GM12878 (cell line): Measurements from ENCODE around the gene VMAC. TPM values are rescaled to one million over a fixed set of nuclear protein-coding genes. Genes with fewer than 3 reads are reported as not detected.

Experiments used
- ATAC-seq: fragments of 200-7000 bp; cut with Tn5 transposase; 3 replicates; pipeline ENCODE4 v1.9.1; 2020; ENCODE audit warnings: mild to moderate bottlenecking, moderate library complexity
- BruUV-seq: library from RNA; stranded (reverse); fragments of 400-500 nt; replicated peaks from 2 replicates; lab custom pipeline; 2021; lab: Mats Ljungman, UMichigan
- CTCF ChIA-PET: fragments of 300-600 bp; sonication (Branson Sonifier 250); formaldehyde crosslinking; extraction: SDS; loops from one replicate; lab custom pipeline; 2021; ENCODE audit warnings: inconsistent platforms; lab: Yijun Ruan, JAX
- POLR2A ChIA-PET: fragments of 350-600 bp; formaldehyde crosslinking; extraction: SDS; loops from one replicate; lab custom pipeline; 2021; ENCODE audit warnings: inconsistent platforms; lab: Charles Lee
- RAD21 ChIA-PET: fragments of 300-600 bp; sonication (Branson Sonifier 250); formaldehyde crosslinking; loops from one replicate; lab custom pipeline; 2023; ENCODE audit warnings: antibody characterized with exemption; ENCODE audit not compliant: unreplicated experiment; lab: Charles Lee
- SMC1A ChIA-PET: fragments of 300-600 bp; sonication (Branson Sonifier 250); formaldehyde crosslinking; loops from one replicate; lab custom pipeline; 2023; ENCODE audit not compliant: unreplicated experiment, uncharacterized antibody; lab: Charles Lee
- DNase-seq: peaks from one replicate; pipeline ENCODE4 v3.0.0-alpha.2; 2011; ENCODE audit warnings: low read depth, low spot score
- FAIRE-seq: peaks from 3 replicates; lab custom pipeline; 2011; peaks lifted over from hg19 to GRCh38; lab: Jason Lieb, UNC
- H2AFZ ChIP-seq: 2 replicates; pipeline ENCODE4 v1.6.0; 2011; ENCODE audit warnings: low read depth, low read length, control low read depth; ENCODE audit not compliant: control insufficient read depth
- H3K27ac ChIP-seq: 2 replicates; pipeline ENCODE4 v1.5.1; 2011; ENCODE audit warnings: control low read depth; ENCODE audit not compliant: control insufficient read depth, insufficient read depth
- H3K27me3 ChIP-seq, 2 experiments: replicated peaks in 1 of 2; 2 replicates each; pipeline versions ENCODE4 v1.6.0 to v1.6.1; 2011; ENCODE audit warnings: low read length in 1 of 2; ENCODE audit not compliant: control insufficient read depth in 2 of 2, insufficient read depth in 2 of 2
- H3K36me3 ChIP-seq, 2 experiments: 2 replicates each; pipeline ENCODE4 v1.5.1; 2011; ENCODE audit warnings: low read length in 1 of 2; ENCODE audit not compliant: control insufficient read depth in 2 of 2, insufficient read depth in 2 of 2
- H3K4me1 ChIP-seq: 2 replicates; pipeline ENCODE4 v1.6.1; 2011; ENCODE audit warnings: mild to moderate bottlenecking, low read length, moderate library complexity, mixed read lengths; ENCODE audit not compliant: control insufficient read depth, insufficient read depth
- H3K4me2 ChIP-seq: 2 replicates; pipeline ENCODE4 v1.6.0; 2011; ENCODE audit warnings: control low read depth; ENCODE audit not compliant: control insufficient read depth, insufficient read depth
- H3K4me3 ChIP-seq: fragments of 200-600 bp; sonication (generic); 2 replicates; pipeline ENCODE4 v1.5.1; 2016
- H3K79me2 ChIP-seq: 2 replicates; pipeline ENCODE4 v1.6.0; 2011; ENCODE audit warnings: low read length; ENCODE audit not compliant: control insufficient read depth, insufficient read depth
- H3K9ac ChIP-seq: 2 replicates; pipeline ENCODE4 v1.8.0; 2011; ENCODE audit warnings: low read length, control low read depth, mixed read lengths; ENCODE audit not compliant: control insufficient read depth, insufficient read depth
- H3K9me3 ChIP-seq: replicated peaks from 3 replicates; pipeline ENCODE4 v1.5.1; 2011; ENCODE audit warnings: mild to moderate bottlenecking, low read length; ENCODE audit not compliant: control insufficient read depth, insufficient read depth
- H4K20me1 ChIP-seq: 2 replicates; pipeline ENCODE4 v1.6.0; 2011; ENCODE audit not compliant: control insufficient read depth, insufficient read depth
- POLR2A ChIP-seq: IDR thresholded peaks from 2 replicates; pipeline ENCODE4 v1.6.1; 2011; ENCODE audit warnings: low read depth, mild to moderate bottlenecking, low read length
- ZSCAN29 ChIP-seq: fragments of 450-650 bp; IDR thresholded peaks from 2 replicates; pipeline ENCODE4 v1.6.1; 2017; ENCODE audit warnings: mild to moderate bottlenecking, moderate library complexity
- WGBS: methylation state at CpG from one replicate; pipeline ENCODE4 v1.1.6; 2016; ENCODE audit warnings: low lambda C conversion rate; ENCODE audit not compliant: insufficient replicate concordance, insufficient coverage; ENCODE audit errors: missing lambda C conversion rate; 5-methylcytosine and 5-hydroxymethylcytosine counted together
- in situ Hi-C: fragments of 300-500 bp; cut with MboI; formaldehyde crosslinking; loops from 9 replicates; pipeline ENCODE4 v1.14.3; 2018; ENCODE audit warnings: mixed read lengths
- intact Hi-C: fragments of 100-400 bp; cut with micrococcal nuclease; formaldehyde crosslinking; loops from one replicate; pipeline ENCODE4 v1.14.2; 2022; ENCODE audit not compliant: unreplicated experiment
- polyA plus RNA-seq, 11 experiments: library from polyadenylated mRNA; depleted of rRNA in 4 of 11; unstranded in 6 of 11; stranded (reverse) in 5 of 11; fragments of >200 nt; fragmentation: Nextera tagmentation in 4 of 11; fragmentation: Illumina TruSeq in 1 of 11; extraction: Ambion mirVana in 4 of 11; extraction: Trizol in 1 of 11; gene quantifications; 1 replicate in 1 of 11; 2 replicates in 10 of 11; pipeline versions ENCODE4 v1.2.1 to v1.2.3, GENCODE V29; 2011 to 2016; ENCODE audit warnings: inconsistent platforms in 2 of 11, missing spikeins in 2 of 11, low read depth in 1 of 11
- total RNA-seq, 4 experiments: library from RNA; depleted of rRNA in 3 of 4; stranded (reverse); fragments of >200 nt in 3 of 4; fragmentation: Illumina TruSeq in 1 of 4; extraction: Trizol in 1 of 4; gene quantifications; 2 replicates each; pipeline versions ENCODE4 v1.2.1 to v1.2.3, GENCODE V29; 2013 to 2021
- TF ChIP-seq, protein P1 (sequence below): fragments of 450-650 bp; formaldehyde crosslinking; IDR thresholded peaks from 2 replicates; pipeline ENCODE4 v1.4.0; 2020; ENCODE audit warnings: mild to moderate bottlenecking, moderate library complexity

VMAC gene
- total and polyA plus RNA-seq, 10 of the 15 experiments (the other 5 are each of a cell fraction or from before 2014, with no cell fraction given) = 0.18 to 6.8 (median 1.8) TPM

DNA sequence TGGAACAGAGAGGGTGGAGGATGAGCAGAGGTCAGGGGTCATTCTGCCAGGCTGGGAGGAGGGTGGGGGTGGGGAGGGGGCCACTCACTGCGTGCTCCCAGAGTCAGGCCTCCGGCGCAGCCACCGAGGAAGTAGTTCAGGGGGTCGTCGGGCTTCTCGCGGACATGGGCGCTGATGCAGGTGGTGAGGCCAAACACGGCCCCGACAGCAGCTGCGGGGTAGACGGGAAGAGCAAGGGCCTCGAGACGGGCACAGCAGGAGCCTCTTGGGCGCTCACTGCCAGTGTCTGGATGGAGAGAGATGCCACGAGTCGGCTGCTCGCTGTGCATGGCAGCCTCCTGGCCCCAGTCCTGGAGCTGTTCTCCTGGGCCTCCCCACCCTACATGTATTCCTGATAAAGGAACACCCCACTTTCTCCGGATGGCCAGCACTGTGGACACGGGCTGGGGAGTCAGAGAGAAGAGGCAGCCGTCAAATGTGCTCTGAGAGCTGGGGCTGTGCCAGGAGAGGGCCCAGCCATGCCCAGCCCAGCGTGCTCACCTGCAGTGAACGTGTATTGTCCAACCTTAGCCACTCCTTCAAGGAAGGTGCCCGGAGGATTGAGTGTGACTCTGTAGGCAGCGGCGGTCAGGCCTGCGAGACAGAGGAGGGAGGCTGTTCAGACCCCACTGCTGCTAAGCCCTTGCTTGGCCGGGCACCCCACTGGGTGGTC, 8.2 kb upstream of the VMAC start:
- peaks cover 16% of the 10 kb centered on the region for H3K79me2 ChIP-seq
- FAIRE-seq = no peak
- in situ Hi-C loops = no loop called here
- ATAC-seq = no peak
- no TSS peak for BruUV-seq
- no peak overlapping the region for H2AFZ ChIP-seq
- ChIA-PET SMC1A (no interaction called here), RAD21 (no interaction called here), CTCF (no interaction called here), POLR2A (no interaction called here)
- no peaks in the 10 kb centered on the region for H3K27me3 ChIP-seq
- H3K9me3 ChIP-seq = no peaks in the 10 kb centered on the region
- H3K9ac ChIP-seq = no peak overlapping the region
- H3K36me3 ChIP-seq = peaks cover 8 to 13% of the 10 kb centered on the region in 2 experiments; a peak in 3 of 4 replicates
- no peak overlapping the region for H3K4me2 ChIP-seq
- intact Hi-C loops = no loop called here
- TF ChIP-seq POLR2A = peak; percentile 26; the same call in 1 of the 2 replicates
- TF ChIP-seq, protein P1, sequence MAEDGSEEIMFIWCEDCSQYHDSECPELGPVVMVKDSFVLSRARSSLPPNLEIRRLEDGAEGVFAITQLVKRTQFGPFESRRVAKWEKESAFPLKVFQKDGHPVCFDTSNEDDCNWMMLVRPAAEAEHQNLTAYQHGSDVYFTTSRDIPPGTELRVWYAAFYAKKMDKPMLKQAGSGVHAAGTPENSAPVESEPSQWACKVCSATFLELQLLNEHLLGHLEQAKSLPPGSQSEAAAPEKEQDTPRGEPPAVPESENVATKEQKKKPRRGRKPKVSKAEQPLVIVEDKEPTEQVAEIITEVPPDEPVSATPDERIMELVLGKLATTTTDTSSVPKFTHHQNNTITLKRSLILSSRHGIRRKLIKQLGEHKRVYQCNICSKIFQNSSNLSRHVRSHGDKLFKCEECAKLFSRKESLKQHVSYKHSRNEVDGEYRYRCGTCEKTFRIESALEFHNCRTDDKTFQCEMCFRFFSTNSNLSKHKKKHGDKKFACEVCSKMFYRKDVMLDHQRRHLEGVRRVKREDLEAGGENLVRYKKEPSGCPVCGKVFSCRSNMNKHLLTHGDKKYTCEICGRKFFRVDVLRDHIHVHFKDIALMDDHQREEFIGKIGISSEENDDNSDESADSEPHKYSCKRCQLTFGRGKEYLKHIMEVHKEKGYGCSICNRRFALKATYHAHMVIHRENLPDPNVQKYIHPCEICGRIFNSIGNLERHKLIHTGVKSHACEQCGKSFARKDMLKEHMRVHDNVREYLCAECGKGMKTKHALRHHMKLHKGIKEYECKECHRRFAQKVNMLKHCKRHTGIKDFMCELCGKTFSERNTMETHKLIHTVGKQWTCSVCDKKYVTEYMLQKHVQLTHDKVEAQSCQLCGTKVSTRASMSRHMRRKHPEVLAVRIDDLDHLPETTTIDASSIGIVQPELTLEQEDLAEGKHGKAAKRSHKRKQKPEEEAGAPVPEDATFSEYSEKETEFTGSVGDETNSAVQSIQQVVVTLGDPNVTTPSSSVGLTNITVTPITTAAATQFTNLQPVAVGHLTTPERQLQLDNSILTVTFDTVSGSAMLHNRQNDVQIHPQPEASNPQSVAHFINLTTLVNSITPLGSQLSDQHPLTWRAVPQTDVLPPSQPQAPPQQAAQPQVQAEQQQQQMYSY (CRISPR knock-in tag) = no peak
- no peak for TF ChIP-seq ZSCAN29
- H3K27ac ChIP-seq = no peak overlapping the region
- H3K4me3 ChIP-seq = no peak overlapping the region
- no peaks in the 10 kb centered on the region; the same call in 1 of the 2 replicates for H3K4me1 ChIP-seq
- no peak for DNase-seq
- 92% methylated on average over 28 of the region's 29 CpGs for WGBS
- H4K20me1 ChIP-seq = peaks cover 6% of the 10 kb centered on the region
